ENCODE data around the gene FRMPD4. TPM values are rescaled to one million over a fixed set of nuclear protein-coding genes. Genes with fewer than 3 reads are reported as not detected.

The FRMPD4 gene
- total and polyA plus RNA-seq, 12 donors, result 0.03 to 4.1 (median 2.0) TPM

DNA sequence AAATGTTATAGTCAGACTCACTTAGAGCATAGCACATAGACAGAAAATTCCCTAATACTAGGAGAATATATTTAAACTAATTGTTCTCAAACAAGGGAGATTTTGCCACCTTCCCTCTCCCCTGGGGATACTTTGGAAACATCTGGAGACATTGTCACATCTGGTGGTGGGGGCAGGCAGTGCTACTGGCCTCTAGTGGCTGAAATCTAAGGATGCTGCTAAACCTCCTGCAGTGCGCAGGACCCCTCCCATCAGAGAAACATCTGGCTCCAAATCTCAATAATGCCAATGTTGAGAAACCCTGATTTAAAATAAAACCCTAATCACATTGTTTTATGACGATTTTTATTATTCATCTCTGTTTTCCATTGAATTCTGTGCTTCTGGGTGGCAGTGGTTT is 244.9 kb downstream of the FRMPD4 start:
- Histone ChIP-seq H3K4me3 (no peak overlapping the region), H3K4me1 (no peaks in the 10 kb centered on the region), H3K36me3 (no peaks in the 10 kb centered on the region), H3K27ac (no peak overlapping the region), H3K27me3 (peaks cover 0 to 14% (median 0%) of the 10 kb centered on the region in 7 donors), H3K9me3 (no peaks in the 10 kb centered on the region)
- intact Hi-C loops (cut with DNase I), result no loop called here
- DNase-seq, result no peak
- WGBS, 2 donors, result 48 to 55% methylated on average over 2 of the region's 2 CpGs
- TF ChIP-seq, protein P1, sequence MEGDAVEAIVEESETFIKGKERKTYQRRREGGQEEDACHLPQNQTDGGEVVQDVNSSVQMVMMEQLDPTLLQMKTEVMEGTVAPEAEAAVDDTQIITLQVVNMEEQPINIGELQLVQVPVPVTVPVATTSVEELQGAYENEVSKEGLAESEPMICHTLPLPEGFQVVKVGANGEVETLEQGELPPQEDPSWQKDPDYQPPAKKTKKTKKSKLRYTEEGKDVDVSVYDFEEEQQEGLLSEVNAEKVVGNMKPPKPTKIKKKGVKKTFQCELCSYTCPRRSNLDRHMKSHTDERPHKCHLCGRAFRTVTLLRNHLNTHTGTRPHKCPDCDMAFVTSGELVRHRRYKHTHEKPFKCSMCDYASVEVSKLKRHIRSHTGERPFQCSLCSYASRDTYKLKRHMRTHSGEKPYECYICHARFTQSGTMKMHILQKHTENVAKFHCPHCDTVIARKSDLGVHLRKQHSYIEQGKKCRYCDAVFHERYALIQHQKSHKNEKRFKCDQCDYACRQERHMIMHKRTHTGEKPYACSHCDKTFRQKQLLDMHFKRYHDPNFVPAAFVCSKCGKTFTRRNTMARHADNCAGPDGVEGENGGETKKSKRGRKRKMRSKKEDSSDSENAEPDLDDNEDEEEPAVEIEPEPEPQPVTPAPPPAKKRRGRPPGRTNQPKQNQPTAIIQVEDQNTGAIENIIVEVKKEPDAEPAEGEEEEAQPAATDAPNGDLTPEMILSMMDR (IDR thresholded peaks at IDR 0.05), result peak in 2 of 9 donors; percentile 7 to 26
- ATAC-seq, result no peak

DNA sequence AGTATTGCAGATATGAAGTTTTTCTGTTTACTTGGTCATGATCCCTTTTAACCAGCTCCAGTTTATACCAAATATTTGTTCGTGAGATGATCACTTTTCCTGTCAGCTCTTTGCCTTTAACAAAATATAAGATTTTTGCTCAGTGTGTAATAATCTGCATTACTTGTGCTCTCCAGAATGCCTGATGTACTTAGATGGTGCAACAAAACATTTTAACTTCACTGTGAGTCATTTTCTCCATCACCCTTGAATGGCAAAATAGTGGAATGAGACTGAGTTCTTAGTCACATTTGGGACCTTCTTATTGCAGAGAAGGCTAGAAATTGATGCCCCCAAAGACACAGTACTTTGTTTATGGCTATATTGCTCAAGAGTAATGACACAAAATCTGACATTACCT is 252.0 kb downstream of the FRMPD4 start:
- H3K27ac ChIP-seq, result no peak overlapping the region
- no peaks in the 10 kb centered on the region for H3K4me1 ChIP-seq
- no peaks in the 10 kb centered on the region for H3K36me3 ChIP-seq
- H3K4me3 ChIP-seq, result no peak overlapping the region
- ATAC-seq, result no peak
- 93 to 95% methylated on average over 1 of the region's 1 CpG for WGBS, 2 donors
- intact Hi-C loops (cut with DNase I), result no loop called here
- TF ChIP-seq, protein P1 (IDR thresholded peaks at IDR 0.05), result no peak
- peaks cover 0 to 5% (median 0%) of the 10 kb centered on the region in 11 donors for H3K9me3 ChIP-seq
- H3K27me3 ChIP-seq, result no peaks in the 10 kb centered on the region
- DNase-seq, result no peak

DNA sequence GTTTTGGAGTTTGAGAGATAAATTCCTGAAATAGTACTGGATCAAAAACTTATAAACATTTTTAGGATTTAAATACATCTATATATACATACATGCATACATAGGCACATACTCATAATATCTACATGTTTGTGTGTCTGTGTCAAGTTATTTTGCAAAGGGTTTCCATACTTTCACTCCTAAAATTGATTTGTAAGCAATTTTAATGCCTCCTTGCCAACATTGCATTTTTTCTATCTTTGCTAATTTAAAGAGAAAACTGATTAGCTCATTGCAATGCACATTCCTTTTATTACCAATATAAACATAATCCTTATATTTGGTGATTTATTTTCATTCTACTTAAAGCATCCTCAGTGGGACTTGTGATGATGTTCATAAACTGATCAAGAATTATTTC is 258.3 kb downstream of the FRMPD4 start:
- no peaks in the 10 kb centered on the region for H3K27me3 ChIP-seq
- intact Hi-C loops (cut with DNase I), result no loop called here
- no peak for ATAC-seq
- H3K4me3 ChIP-seq, result no peak overlapping the region
- no peak for DNase-seq
- H3K9me3 ChIP-seq, result no peaks in the 10 kb centered on the region
- TF ChIP-seq, protein P1 (IDR thresholded peaks at IDR 0.05), result no peak
- H3K27ac ChIP-seq, result no peak overlapping the region
- H3K36me3 ChIP-seq, result no peaks in the 10 kb centered on the region
- H3K4me1 ChIP-seq, result peaks cover 0 to 1% (median 0%) of the 10 kb centered on the region in 9 donors

DNA sequence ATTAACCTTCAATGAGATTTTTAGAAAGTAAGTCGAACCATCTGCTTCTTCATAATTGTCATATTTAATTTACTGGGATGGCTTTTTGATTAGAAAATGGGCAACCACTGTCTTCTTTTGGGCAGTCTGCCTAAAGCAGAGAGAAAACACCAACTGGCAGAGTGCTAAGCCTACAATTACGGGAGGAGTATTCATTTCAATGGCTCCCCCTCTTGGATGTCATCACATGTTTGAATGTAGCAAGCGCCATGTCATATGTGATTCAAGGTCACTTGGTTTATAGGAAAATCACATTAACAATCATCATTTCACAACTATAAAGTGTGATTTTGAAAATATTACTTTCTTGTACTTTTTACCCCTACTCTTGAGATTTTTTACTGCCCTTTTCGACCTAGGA is 261.9 kb downstream of the FRMPD4 start:
- Histone ChIP-seq H3K4me1 (peaks cover 0 to 5% (median 0%) of the 10 kb centered on the region in 9 donors), H3K36me3 (no peaks in the 10 kb centered on the region), H3K9me3 (no peaks in the 10 kb centered on the region), H3K27me3 (no peaks in the 10 kb centered on the region), H3K4me3 (no peak overlapping the region), H3K27ac (no peak overlapping the region)
- whole genome bisulfite sequencing, 2 donors, result 78 to 81% methylated on average over 4 of the region's 4 CpGs
- ATAC-seq (no peak), DNase-seq (no peak)
- intact Hi-C loops (cut with DNase I), result no loop called here
- TF ChIP-seq, protein P1 (IDR thresholded peaks at IDR 0.05), result no peak
